GM21825 (cell line): ENCODE data around the gene COL5A3.

Experiments used
- ATAC-seq: cut with Tn5 transposase; IDR thresholded peaks from one replicate; pipeline ENCODE4 v1.9.1; 2021; ENCODE audit warnings: mild to moderate bottlenecking, moderate library complexity; ENCODE audit not compliant: unreplicated experiment

The COL5A3 gene

GRCh38 chr19:10011974-10012373 lies 1.7 kb upstream of the COL5A3 start:
- no peak for ATAC-seq

GRCh38 chr19:10010939-10011338 lies 635 bp upstream of the COL5A3 start:
- no peak for ATAC-seq

GRCh38 chr19:10009714-10010224 lies 535 bp downstream of the COL5A3 start:
- ATAC-seq = no peak

- no peak for ATAC-seq
These were observed 2.0 kb downstream of the COL5A3 start for GRCh38 chr19:10008184-10008765.

DNA sequence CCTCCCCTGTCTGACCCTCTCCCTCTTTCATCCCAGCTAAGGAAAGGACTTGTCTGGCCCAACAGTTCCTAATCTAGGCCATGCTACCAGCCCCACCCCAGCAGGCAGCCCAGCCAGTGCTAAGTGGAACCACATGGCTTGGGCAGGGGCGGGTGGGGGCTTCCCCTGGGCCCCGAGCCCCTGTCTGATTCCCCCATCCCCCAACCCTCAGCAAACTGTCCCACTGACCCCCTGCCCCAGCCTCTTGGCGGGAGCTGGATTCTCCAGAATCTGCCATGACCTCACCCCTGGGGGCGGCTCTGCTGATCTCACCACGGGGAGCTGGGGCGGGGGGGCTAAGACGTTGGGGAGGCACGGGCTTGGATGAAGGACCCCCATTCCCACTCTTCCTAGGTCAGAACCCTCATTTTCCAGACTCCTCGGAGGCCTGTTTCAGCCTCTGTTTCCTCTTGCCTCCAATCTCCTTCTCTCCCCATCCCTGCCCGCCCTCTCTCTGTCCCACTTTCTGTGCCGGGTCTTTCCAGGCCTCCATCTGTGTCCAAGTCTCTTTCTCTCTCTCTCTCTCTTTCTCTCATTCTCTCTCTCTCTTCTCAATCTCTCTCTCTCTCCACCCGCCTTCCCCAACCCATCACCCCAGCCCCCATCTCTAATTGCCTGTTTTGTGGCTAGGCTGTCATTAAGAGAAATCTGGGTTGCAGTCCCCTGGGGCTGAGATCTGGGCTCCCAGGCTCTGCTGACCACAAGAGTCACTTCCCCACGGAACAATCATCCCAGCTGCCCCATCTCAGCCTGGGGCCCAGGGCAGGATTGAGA lies 2.7 kb downstream of the COL5A3 start:
- ATAC-seq = no peak

DNA sequence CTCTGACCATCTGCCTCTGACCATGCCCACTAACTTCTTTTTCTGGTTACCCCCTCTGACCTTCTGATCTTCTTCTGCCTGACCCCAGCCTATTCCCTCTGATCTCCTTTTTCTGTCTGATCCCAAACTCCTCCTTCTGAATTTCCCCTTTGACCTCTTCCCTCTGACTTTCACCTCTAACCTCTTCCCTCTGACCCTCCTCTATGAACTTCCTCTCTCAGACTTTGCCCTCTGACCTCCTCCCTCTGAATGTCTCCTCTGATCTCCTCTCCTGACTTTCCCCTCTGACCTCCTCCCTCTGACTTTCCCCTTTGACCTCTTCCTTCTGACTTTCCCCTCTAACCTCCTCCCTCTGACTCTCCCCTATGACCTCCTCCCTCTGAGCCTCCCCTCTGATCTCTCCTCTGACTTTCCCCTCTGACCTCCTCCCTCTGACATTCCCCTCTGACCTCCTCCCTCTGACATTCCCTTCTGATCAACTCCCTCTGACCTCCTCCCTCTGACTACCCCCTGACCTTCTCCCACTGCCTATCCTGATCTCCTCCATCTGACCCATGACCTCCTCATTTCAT lies 3.5 kb downstream of the COL5A3 start:
- no peak for ATAC-seq

GRCh38 chr19:10006335-10006708 lies 4.0 kb downstream of the COL5A3 start:
- ATAC-seq = no peak

DNA sequence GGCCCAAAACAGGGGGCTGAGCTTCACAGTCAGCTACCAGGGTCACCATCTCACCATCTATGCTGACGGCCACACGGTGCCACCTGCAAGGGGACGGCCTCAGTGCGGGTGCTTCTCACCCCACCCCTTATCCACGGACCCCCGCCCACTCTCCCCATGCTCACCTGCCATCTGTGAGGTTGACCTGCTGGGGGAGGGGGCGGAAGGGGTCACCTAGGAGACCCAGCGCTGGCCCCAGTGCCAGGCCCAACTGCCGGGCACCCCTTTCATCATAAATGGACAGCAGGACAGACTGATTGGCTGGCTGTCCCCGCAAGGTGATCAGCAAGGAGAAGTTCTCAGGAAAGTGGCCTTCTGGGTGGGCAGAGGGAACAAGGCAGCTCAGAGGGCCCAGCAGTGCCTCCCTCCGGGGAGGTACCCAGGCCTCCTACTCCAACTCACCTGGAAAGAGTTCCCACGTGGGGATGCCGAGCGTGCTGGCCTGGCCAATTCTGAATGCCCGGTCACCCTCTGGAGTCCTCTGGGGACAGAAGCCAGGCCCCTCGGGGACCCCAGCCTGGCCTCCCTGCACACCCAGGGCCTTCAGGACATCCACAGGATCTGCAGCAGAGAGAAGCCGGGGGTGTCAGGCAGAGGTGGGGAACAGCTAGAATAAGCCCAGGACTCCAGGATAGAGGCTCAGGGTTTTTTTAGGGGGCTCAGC lies 4.5 kb downstream of the COL5A3 start:
- no peak for ATAC-seq

- no peak for ATAC-seq
These were observed 5.7 kb downstream of the COL5A3 start for GRCh38 chr19:10004617-10005016.

DNA sequence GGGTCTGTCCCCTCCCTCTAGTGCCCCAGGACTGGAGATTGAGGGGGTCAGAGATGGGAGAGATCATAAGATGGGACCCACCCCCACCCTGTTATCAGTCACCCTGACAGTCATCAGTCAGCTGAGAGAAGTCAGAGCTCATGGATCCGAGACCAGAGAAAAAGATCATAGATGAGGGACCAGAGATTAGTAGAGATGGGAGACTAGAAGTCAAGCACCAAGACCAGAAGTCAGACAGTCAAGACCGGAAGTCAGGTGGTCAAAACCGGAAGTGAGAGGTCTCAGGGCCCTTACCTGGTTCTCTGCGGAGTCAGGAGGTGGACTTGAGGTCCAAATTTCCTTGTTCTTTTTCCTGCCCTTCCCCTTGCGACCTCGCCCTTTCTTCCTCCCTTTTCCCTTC lies 7.0 kb downstream of the COL5A3 start:
- no peak for ATAC-seq

- ATAC-seq = no peak
These were observed 8.4 kb downstream of the COL5A3 start for GRCh38 chr19:10001899-10002298.

GRCh38 chr19:10000171-10000826 lies 10.0 kb downstream of the COL5A3 start:
- no peak for ATAC-seq

DNA sequence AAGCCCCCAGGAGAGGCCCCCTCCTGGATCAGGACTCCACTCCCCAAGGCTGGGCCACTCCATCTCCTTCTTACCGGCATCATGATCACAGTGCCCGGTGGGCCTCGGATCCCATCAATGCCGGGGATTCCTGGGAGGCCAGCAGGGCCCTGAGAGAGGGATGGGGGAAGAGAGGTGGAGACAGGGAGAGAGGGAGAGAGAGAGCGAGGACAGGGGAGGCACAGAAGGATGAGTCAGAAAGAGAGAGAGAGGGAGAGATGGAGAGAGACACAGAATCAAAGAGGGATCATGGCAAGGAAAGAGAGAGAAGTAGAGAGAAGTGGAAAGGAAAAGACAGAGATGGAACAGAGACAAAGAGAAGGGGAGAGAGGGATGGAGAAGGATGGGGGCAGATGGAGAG lies 13.8 kb downstream of the COL5A3 start:
- no peak for ATAC-seq

- no peak for ATAC-seq
These were observed 14.3 kb downstream of the COL5A3 start for GRCh38 chr19:9995999-9996398.

- no peak for ATAC-seq
These were observed 15.2 kb downstream of the COL5A3 start for GRCh38 chr19:9995084-9995483.

DNA sequence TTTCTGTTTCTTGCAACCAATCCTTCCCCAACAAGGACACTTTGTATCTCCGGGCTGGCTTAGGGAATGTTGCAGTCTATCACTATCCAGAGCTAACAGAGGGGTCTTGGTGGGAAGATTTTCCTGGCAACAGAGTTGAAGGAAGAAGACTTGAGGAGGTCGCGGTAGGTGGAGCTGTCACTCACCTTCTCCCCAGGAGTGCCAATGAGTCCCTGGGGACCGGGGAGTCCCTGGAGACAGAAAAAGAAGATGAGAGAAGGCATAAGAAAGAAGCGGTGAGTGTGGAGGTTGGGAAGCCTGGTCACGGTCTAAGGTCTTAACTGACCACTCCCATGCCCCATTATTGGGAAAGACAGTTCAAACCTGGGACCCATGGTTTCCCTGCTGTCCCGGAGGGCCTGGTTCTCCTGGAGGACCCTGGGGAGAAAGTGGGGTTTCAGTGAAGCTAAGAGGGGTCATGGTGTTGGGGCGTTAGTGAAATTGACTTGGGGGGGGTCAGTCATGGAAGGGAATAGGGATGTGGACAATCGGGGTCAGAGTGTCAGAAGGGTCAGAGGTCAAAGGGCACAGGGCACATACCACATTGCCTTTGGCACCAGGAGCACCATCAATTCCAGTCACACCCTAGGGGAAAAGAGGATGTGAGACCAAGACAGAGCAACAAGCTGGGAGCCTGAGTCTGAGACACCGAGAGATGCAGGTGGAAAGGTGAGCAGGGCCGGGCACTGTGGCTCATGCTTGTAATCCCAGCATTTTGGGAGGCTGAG lies 18.7 kb downstream of the COL5A3 start:
- ATAC-seq = no peak

GRCh38 chr19:9989504-9989903 lies 20.8 kb downstream of the COL5A3 start:
- ATAC-seq = no peak

DNA sequence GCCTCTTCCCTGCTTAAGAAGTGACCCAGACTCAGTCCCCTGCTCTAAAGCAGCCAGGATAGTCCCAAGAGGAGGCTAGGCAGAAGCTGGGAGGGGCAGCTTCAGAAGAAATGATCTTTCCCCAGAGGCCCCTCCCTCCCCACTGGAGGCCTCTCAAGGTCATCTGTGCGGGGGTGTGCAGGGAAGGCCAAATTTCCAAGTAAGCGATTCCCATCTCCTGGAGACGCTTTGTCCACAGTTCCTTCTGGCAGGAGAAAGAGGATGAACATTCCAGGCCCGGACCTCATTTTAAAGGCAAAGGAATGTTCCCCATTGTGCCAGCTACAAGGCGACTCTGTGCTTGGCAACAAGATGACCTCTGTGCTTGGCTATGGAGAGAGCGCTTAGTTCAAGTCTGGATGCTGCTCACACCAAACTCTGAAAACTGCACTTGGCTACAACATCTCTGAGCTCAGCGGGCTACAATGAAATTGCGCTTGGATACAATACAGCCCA lies 23.5 kb downstream of the COL5A3 start:
- ATAC-seq = no peak

DNA sequence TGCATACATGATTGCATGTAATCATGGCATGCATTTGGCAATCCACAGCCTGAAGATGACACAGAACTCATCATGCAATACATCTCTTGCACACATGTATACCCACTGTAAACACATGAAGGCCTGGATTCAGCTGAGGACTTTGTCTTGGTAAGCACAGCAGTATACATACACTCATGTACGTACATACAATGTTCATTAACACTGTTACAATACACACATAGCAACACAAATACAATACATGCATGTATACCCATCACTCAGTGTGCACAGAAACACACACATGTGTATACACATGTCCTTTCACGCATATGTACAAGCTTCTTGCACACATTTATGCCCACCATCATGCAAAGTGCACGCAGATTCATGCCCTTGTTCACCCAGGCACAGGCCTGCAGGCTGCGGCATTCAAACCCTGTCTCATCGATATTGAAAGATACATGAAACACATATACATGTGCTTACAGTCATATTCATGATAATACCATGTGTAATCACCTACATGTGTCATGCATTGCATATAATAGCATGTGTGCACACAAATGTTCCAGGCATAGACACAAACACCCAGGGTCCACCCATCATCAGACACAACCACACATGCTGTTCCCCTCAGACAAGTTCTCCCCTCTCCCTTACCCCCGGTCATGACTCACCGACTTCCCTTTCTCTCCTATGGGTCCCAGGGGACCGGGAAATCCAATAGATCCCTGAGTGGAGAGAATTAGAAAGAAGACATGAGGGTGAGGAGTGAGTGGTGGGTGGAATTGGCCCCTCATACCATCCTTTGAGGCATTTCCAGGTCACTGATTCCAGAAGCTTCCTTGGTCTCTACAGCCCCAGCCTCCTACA lies 28.7 kb downstream of the COL5A3 start:
- no peak for ATAC-seq
